Natural killer cell treated with Interleukin-12 subunit alpha and Interleukin-12 subunit beta and Interleukin-15 and Interleukin-18, amount 100 ng/mL, for 72 hours (primary cell): ENCODE results near the gene SERPINA4. TPM values are rescaled to one million over a fixed set of nuclear protein-coding genes. Genes with fewer than 3 reads are reported as not detected.
A peak's percentile ranks its signal among the peaks of the same experiment; 100 is the strongest.
"Not testable (repeated sequence)": the region's sequence is repeated elsewhere in the genome, so short reads cannot be mapped to it uniquely, and the experiment has no call there.

ENCODE experiments used
- ATAC-seq, 2 donors: fragments of 150-1000 bp; cut with Tn5 transposase in 1 of 2; sonication (Bioruptor Pico), chemical (Tn5 transposase) in 1 of 2; 2 replicates each; pipeline ENCODE4 v1.10.0; 2021
- DNase-seq: peaks from one replicate; pipeline ENCODE4 v3.0.0; 2022; ENCODE audit warnings: low spot score
- H3K27ac Mint-ChIP-seq, 2 donors: 1 replicate in 1 of 2; 2 replicates in 1 of 2; pipeline ENCODE4 v1.8.0; 2022; ENCODE audit warnings: mixed read lengths in 2 of 2, mild to moderate bottlenecking in 1 of 2, moderate library complexity in 1 of 2
- H3K27me3 Mint-ChIP-seq, 2 donors: 1 replicate in 1 of 2; 2 replicates in 1 of 2; pipeline ENCODE4 v1.8.0; 2022; ENCODE audit warnings: mixed read lengths in 2 of 2
- H3K36me3 Mint-ChIP-seq: one replicate; pipeline ENCODE4 v1.8.0; 2022; ENCODE audit warnings: mixed read lengths
- H3K4me1 Mint-ChIP-seq, 2 donors: 1 replicate in 1 of 2; 2 replicates in 1 of 2; pipeline ENCODE4 v1.8.0; 2022; ENCODE audit warnings: low read depth in 2 of 2, mixed read lengths in 2 of 2, mild to moderate bottlenecking in 1 of 2
- H3K4me3 Mint-ChIP-seq: one replicate; pipeline ENCODE4 v1.8.0; 2022; ENCODE audit warnings: mixed read lengths
- H3K9me3 Mint-ChIP-seq: 2 replicates; pipeline ENCODE4 v1.8.0; 2022; ENCODE audit warnings: mixed read lengths
- total RNA-seq, 2 donors: library from RNA; stranded (reverse); gene quantifications; one replicate each; pipeline ENCODE4 v1.2.3, GENCODE V29; 2022

The SERPINA4 gene
- total RNA-seq, 2 donors from 2014 or later, result not detected

DNA sequence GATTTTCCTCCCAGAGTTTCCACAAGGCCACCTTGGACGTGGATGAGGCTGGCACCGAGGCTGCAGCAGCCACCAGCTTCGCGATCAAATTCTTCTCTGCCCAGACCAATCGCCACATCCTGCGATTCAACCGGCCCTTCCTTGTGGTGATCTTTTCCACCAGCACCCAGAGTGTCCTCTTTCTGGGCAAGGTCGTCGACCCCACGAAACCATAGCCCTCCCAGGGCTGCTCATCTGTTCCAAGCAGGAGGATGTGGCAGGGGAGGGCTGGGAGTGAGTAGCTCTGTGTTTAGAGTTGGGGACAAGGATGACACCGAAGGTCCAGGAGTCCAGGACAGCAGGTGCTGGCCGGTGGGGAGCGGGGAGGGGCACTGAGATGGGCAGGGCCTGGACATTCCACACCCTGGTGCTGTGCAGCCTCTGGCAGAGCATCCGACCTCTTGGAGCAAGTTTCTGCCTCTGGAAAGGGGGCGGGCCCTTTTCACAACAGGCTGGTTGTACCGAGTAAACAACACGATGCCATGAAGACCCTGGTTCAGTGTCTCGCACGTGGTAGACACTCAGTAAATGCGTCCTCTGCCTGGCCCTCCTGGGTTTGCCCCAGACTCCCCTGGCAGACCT, 8.2 kb downstream of the SERPINA4 start:
- H3K36me3 Mint-ChIP-seq, result no peaks in the 10 kb centered on the region
- ATAC-seq (no peak), DNase-seq (no peak)
- H3K9me3 Mint-ChIP-seq, result no peaks in the 10 kb centered on the region
- H3K4me3 Mint-ChIP-seq, result no peak overlapping the region
- H3K27me3 Mint-ChIP-seq, result peaks cover 7 to 10% of the 10 kb centered on the region in 2 donors
- H3K27ac Mint-ChIP-seq, result no peak overlapping the region
- no peaks in the 10 kb centered on the region for H3K4me1 Mint-ChIP-seq

DNA sequence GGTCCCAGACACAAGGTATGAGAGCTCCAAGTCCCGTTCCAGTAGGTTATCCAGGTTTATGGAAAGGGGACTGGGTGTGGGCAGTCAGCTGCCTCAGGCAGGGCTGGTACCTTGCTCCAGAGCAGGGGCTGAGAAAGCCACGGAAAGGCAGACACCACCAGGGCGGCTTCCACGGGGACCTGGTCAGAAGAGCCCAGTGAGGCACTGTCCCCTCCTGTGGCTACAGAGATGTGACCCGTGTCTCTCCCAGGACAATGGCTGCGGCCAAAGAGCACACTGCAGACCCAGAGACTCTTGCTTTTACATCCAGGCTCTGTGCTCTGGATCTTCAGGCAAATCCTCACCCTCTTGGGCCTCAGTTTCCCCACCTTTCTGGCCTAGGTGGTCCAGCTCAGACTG, 8.8 kb downstream of the SERPINA4 start:
- DNase-seq (no peak), ATAC-seq (peak in 1 of 2 donors; percentile 10)
- no peaks in the 10 kb centered on the region for H3K36me3 Mint-ChIP-seq
- H3K4me1 Mint-ChIP-seq, result no peaks in the 10 kb centered on the region
- H3K4me3 Mint-ChIP-seq, result no peak overlapping the region
- no peak overlapping the region for H3K27ac Mint-ChIP-seq
- no peaks in the 10 kb centered on the region for H3K9me3 Mint-ChIP-seq
- peaks cover 4 to 10% of the 10 kb centered on the region in 2 donors for H3K27me3 Mint-ChIP-seq

DNA sequence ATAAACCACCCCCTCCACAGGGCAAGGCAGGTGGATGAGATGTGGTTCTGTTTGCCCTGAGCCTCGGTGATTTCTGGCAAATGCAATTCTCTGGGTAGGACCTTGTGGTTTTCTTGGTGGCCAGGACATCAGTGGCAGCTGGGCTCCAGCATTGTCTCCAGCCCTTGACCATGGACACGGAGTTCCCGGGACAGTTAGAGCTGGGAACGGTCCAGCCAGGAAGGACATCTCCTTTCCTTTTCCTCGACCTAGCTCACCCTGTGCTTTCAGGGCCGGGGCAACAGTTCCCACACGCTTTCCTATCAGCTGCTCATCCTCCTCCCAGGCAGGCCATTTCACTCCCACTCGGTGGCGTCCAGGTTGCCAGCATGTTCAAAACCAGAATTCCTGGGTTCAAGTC, 9.2 kb downstream of the SERPINA4 start:
- DNase-seq (no peak), ATAC-seq (no peak)
- Mint-ChIP-seq H3K4me3 (no peak overlapping the region), H3K4me1 (no peaks in the 10 kb centered on the region), H3K9me3 (no peaks in the 10 kb centered on the region), H3K36me3 (no peaks in the 10 kb centered on the region), H3K27ac (no peak overlapping the region), H3K27me3 (peaks cover 4 to 10% of the 10 kb centered on the region in 2 donors)

DNA sequence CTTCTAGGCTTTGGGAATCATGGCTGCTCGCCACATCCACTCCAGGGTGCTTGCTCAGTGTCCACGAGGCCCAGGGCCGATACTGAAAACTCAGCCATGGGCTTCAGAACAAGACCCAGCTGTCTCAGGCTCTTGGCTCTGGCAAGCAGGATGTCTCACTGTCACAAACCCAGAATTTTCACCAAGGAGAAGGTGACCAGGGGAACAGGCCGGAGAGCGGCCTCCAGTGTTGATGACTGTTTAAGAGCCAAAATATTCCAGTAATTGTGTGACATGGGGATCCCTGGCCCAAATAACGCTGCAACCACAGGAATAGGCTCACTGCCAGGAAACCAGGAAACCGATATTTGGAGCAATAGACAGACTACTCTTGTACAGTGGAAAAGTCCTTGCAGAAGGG, 10.2 kb downstream of the SERPINA4 start:
- DNase-seq (no peak), ATAC-seq (no peak)
- Mint-ChIP-seq H3K9me3 (no peaks in the 10 kb centered on the region), H3K4me3 (no peak overlapping the region), H3K36me3 (no peaks in the 10 kb centered on the region), H3K4me1 (no peaks in the 10 kb centered on the region), H3K27ac (no peak overlapping the region), H3K27me3 (peaks cover 3 to 4% of the 10 kb centered on the region in 2 donors)

DNA sequence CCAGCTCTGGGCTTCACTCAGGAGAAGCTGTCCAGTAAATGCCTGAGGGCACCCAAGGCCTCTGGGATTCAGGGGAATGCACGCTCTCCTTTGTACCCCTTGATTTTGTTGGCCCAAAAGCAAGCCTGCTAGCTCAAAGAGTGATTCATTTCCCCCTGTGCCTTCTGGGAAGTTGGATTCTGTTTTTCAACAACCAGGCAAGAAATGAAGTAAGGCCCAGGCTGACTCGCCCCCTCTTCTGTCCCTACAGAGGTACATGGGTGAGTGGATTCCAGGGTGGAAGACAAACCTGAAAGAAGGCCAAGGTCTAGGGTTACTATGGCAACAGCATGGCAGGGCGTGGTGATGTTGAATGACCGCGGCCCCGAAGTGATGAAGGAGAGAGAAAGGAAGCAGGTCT, 10.7 kb downstream of the SERPINA4 start:
- ATAC-seq (no peak), DNase-seq (no peak)
- H3K36me3 Mint-ChIP-seq, result no peaks in the 10 kb centered on the region
- peaks cover 0 to 2% of the 10 kb centered on the region in 2 donors for H3K27me3 Mint-ChIP-seq
- no peak overlapping the region for H3K4me3 Mint-ChIP-seq
- no peaks in the 10 kb centered on the region for H3K9me3 Mint-ChIP-seq
- no peaks in the 10 kb centered on the region for H3K4me1 Mint-ChIP-seq
- H3K27ac Mint-ChIP-seq, result no peak overlapping the region

DNA sequence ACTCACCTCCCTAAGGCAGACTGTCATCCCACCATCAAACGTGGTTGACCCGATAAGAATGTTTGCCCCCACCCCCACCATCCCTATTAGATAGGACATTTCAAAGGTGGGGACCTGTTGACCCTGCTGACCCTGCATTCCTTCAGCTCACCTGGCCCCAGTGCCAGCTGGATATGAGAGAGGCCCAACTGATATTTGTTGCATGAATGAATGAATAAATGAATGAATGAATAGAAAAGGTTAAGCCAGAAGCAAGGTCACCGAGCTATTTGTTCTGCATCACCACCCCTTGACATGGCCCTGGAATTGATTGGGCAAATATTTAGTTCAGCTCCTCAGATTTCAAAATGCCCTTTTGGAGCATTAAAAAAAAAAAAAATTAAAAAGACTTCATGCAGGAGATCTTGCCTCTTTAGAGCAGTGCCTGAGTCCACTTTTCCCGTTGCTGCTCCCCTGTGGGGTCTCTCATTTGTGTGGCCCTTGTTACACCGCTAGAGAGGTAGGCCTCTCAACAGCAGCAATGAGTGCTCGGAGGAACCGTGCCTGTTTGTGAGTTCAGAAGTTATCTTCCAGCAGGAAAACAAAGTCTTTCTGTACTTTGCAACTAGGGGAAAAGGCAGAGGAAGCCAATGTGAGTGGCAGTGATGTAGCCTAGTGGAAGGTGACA, 11.5 kb downstream of the SERPINA4 start:
- Mint-ChIP-seq H3K36me3 (no peaks in the 10 kb centered on the region), H3K9me3 (no peaks in the 10 kb centered on the region), H3K4me1 (no peaks in the 10 kb centered on the region), H3K4me3 (no peak overlapping the region), H3K27me3 (peaks cover 0 to 2% of the 10 kb centered on the region in 2 donors), H3K27ac (no peak overlapping the region)
- ATAC-seq (no peak), DNase-seq (no peak)

DNA sequence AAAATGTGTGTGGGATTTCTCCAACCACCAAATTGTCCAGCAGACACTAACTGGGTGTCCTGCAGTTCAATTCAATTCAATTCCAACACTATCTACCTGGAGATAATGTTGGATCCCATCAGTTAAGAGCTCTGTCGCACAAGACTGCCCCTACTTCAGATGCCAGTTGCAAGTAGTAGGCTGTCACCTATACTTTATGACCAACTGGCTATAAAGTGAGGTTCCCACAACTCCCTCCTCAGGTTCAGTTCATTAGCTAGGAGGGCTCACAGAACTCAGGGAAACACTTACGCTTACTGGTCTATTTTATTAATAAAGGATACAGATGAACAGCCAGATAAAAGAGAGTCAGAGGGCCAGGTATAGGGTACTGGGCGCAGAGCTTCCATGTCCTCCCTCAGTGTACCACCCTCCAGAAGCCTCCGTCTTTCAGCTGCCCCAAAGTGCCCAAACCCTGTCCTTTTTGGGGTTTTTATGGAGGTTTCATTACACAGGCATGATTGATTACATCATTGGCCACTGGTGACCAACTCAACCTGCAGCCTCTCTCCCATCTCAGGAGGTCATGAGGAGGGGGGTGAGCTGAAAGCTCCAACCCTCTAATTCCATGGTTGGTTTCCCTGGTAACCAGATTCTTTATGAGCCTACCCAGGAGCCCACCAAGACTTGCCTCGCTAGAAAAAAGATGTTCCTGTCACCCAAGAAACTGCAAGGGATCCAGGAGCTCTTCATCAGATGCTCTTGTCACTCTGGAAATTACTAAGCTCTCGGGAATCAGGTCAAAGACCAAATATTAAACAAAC, 12.4 kb downstream of the SERPINA4 start:
- Mint-ChIP-seq H3K4me3 (no peak overlapping the region), H3K4me1 (no peaks in the 10 kb centered on the region), H3K27me3 (peaks cover 0 to 2% of the 10 kb centered on the region in 2 donors), H3K27ac (no peak overlapping the region), H3K36me3 (no peaks in the 10 kb centered on the region), H3K9me3 (no peaks in the 10 kb centered on the region)
- ATAC-seq, result no peak
- DNase-seq, result no peak

DNA sequence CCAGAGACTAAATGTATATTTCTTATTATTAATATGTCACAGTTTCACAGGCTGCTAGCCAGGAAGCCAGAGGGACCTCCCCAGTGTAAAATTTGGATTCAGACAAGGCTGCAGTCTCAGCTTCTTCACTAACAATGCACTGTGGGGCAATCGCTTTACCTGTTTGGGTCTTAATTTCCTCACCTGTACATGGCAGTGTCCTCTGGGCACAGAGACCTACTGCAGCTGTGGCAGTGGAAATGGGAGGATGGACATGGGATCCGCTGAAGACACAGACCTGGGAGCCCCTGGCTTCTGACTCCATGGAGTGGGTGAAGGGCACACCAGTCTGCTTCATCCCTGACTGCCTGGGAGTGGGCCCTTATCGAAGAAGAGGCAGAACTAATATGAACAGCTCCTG, 13.1 kb downstream of the SERPINA4 start:
- no peak overlapping the region for H3K27ac Mint-ChIP-seq
- no peak overlapping the region for H3K4me3 Mint-ChIP-seq
- no peaks in the 10 kb centered on the region for H3K9me3 Mint-ChIP-seq
- peaks cover 0 to 3% of the 10 kb centered on the region in 2 donors for H3K27me3 Mint-ChIP-seq
- H3K4me1 Mint-ChIP-seq, result no peaks in the 10 kb centered on the region
- no peak for DNase-seq
- H3K36me3 Mint-ChIP-seq, result no peaks in the 10 kb centered on the region
- ATAC-seq, result no peak

DNA sequence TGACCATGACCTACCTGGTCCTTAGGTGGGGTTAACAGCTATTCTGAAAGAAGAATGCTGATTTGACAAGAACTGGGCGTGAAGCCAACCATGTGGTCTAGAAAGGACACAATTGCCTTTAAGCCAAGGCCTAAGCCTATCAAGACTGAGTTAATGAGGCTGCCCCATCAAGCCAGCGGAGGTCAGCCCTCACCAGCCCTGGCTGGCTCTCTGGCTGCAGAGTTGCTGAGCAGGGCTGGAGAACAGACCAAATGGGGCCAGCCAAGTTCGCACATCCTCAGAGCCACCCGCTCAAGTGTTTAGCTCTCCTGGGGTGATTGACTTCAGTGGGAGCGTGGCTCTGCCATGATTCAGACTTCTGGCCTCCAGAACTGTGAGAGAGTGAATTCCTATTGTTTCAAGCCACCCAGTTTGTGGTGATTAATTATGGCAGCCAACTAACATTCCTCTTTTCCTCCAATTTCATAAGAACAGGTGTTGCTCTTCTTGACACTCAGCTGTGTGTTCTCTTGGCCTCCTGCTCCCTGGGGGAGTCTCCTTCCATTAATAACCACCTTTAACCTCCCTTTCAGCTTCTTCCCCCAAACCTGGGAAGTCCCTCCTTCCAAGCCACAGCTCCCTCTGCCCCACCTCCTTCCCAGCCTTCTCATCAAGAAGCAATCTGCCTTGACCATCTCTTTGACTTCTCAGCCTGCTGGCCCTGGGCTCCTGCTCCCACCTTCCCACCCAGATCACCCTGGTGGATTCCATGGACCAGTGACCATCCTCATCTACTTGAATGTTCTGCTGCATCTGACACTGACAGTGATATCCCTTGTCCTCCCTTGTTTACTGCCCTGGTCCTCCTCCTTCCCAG, 14.7 kb downstream of the SERPINA4 start:
- no peak overlapping the region for H3K4me3 Mint-ChIP-seq
- no peak for ATAC-seq

DNA sequence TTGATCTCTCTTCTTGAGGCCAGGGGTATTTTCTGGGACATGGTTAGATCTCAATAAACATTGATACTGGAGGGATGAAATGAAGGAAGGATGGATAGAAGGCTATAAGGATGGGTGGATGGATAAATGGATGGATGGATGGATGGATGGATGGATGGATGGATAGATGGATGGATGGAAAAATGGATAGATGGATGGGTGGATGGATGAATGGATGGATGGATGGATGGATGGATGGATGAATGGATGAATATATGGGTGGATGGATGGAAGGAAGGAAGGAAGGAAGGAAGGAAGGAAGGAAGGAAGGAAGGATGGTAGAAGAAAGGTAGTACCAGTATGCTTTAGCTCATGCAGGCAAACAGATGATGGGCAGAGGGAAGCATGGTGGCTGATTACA, 16.2 kb downstream of the SERPINA4 start:
- H3K9me3 Mint-ChIP-seq, DNase-seq, H3K36me3 Mint-ChIP-seq, ATAC-seq, H3K27me3 Mint-ChIP-seq, H3K4me1 Mint-ChIP-seq, H3K27ac Mint-ChIP-seq, H3K4me3 Mint-ChIP-seq: not testable (repeated sequence)

More for the DNA sequence above, 14.7 kb downstream of the SERPINA4 start:
- Mint-ChIP-seq H3K4me1 (no peaks in the 10 kb centered on the region), H3K27me3 (peaks cover 0 to 4% of the 10 kb centered on the region in 2 donors), H3K36me3 (no peaks in the 10 kb centered on the region), H3K27ac (no peak overlapping the region), H3K9me3 (no peaks in the 10 kb centered on the region)
- DNase-seq, result no peak

DNA sequence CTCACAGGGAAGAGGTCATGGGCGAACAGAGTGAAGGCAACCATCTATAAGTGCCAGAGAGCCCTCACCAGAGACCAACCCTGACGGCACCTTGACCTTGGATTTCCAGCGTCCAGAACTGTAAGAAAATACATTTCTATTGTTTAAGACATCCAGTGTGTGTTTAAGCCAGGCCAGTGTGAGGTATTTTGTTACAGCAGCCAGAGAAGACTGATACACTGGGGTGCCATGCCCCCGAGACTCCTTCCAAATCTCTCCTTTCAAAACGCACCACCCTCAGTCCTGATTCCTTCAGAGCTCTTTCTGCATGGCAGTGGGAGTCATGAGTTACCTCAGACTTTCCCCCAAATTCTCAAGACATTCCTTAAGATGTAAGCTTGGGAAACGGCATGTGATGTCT, 17.5 kb downstream of the SERPINA4 start:
- DNase-seq (no peak), ATAC-seq (no peak)
- no peaks in the 10 kb centered on the region for H3K9me3 Mint-ChIP-seq
- no peak overlapping the region for H3K4me3 Mint-ChIP-seq
- no peaks in the 10 kb centered on the region for H3K4me1 Mint-ChIP-seq
- H3K27me3 Mint-ChIP-seq, result peaks cover 0 to 5% of the 10 kb centered on the region in 2 donors
- H3K27ac Mint-ChIP-seq, result no peak overlapping the region
- H3K36me3 Mint-ChIP-seq, result no peaks in the 10 kb centered on the region

DNA sequence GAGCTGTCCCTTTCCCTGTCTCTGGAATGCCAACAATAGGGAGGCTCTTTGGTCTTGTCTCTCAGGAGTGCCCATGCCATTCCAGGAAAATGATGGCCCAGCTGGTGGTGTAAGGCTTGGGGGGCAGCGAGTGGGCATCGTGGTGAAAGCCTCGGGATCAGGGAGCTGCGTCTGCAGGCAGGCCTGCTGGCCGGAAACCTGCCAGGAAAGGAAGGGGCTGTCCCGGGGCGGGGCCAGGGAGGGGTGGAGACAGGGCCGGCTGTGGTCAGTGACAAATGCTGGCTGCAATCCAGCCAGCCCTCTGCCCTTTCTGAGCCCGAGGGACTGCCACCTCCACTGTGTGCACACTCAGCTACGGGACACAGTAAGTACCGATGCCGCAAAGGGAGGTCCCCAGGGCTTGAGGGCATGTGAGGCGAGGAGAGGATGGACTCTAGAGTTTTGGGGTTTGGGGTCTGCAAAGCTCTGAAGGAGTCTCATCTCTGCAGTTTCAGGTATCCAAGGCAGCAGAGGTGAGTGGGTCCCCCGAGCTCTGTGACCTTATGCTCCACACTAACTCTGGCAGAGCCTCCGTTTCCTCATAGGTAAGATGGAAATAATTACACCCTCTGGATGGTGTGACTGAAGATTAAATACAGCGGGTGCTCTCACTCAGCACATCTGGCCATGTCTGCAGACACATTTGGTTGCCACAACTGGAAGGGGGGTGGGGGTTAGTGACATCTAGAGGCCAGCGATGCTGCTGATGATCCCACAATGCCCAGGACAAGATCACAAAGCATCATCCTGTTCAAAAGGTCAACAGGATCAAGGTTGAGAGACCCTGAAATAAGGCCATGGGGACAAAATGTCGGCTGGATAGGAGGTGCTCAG, 20.1 kb downstream of the SERPINA4 start, which contains the start of gene SERPINA5:
Gene SERPINA5, plus strand, starts transcription at position 300 of the 873 bp plus-strand sequence. CDS start 5,937 bp downstream, outside the sequence.
- no peaks in the 10 kb centered on the region for H3K4me1 Mint-ChIP-seq

More for the DNA sequence above, 20.1 kb downstream of the SERPINA4 start, which contains the start of gene SERPINA5:
- ATAC-seq, result no peak
- no peak within 1 kb of the TSS for H3K27ac Mint-ChIP-seq
- H3K9me3 Mint-ChIP-seq, result no peaks in the 10 kb centered on the region
- H3K4me3 Mint-ChIP-seq, result no peak within 1 kb of the TSS
- no peak for DNase-seq
- H3K36me3 Mint-ChIP-seq, result no peaks in the 10 kb centered on the region
- peaks cover 0 to 5% of the 10 kb centered on the region in 2 donors for H3K27me3 Mint-ChIP-seq
